CD4-positive, alpha-beta T cell (primary cell): ENCODE data around the gene LHX6. TPM values are rescaled to one million over a fixed set of nuclear protein-coding genes. Genes with fewer than 3 reads are reported as not detected.

Experiments used
- ATAC-seq: fragments of 200-7000 bp; cut with Tn5 transposase; one replicate; pipeline ENCODE4 v1.10.0; 2022; ENCODE audit warnings: mild to moderate bottlenecking; ENCODE audit not compliant: poor library complexity
- CTCF ChIA-PET: fragments of 350-600 bp; sonication (Branson Sonifier 250); formaldehyde crosslinking; loops from one replicate; lab custom pipeline; 2021; ENCODE audit warnings: antibody characterized with exemption, inconsistent platforms; lab: Charles Lee
- POLR2A ChIA-PET: fragments of 350-600 bp; sonication (Branson Sonifier 250); formaldehyde crosslinking; loops from one replicate; lab custom pipeline; 2021; ENCODE audit warnings: antibody characterized with exemption, inconsistent platforms; lab: Charles Lee
- DNase-seq, 14 experiments: peaks; one replicate each; pipeline ENCODE4 v3.0.0-alpha.2; 2013 to 2020; ENCODE audit warnings: mixed read lengths in 2 of 14
- H3K27ac ChIP-seq, 2 donors: one replicate each; pipeline versions ENCODE4 v1.5.1 to v1.7.0; 2013; ENCODE audit warnings: low read length in 2 of 2, low read depth in 1 of 2, mild to moderate bottlenecking in 1 of 2
- H3K27me3 ChIP-seq, 2 experiments: 1 replicate in 1 of 2; 2 replicates in 1 of 2; pipeline versions ENCODE4 v1.6.1 to v1.7.0; 2013; ENCODE audit warnings: low read length in 2 of 2, control low read depth in 1 of 2, mild to moderate bottlenecking in 1 of 2, moderate library complexity in 1 of 2; ENCODE audit not compliant: insufficient read depth in 2 of 2, control insufficient read depth in 1 of 2
- H3K36me3 ChIP-seq: one replicate; pipeline ENCODE4 v1.6.1; 2013; ENCODE audit warnings: low read length, control low read depth; ENCODE audit not compliant: insufficient read depth
- H3K4me1 ChIP-seq: one replicate; pipeline ENCODE4 v1.6.1; 2013; ENCODE audit warnings: low read length, control low read depth; ENCODE audit not compliant: insufficient read depth
- H3K4me3 ChIP-seq: one replicate; pipeline ENCODE4 v1.5.1; 2013; ENCODE audit warnings: mild to moderate bottlenecking, low read length, moderate library complexity
- H3K9me3 ChIP-seq, 2 experiments: 1 replicate in 1 of 2; 2 replicates in 1 of 2; pipeline versions ENCODE4 v1.6.1 to v1.7.0; 2013; ENCODE audit warnings: low read length in 2 of 2, mild to moderate bottlenecking in 2 of 2, control low read depth in 1 of 2, moderate library complexity in 1 of 2; ENCODE audit not compliant: control insufficient read depth in 1 of 2, insufficient read depth in 1 of 2
- H3K27ac Mint-ChIP-seq: one replicate; pipeline ENCODE4 v1.8.0; 2020; ENCODE audit warnings: mixed read lengths
- H3K27me3 Mint-ChIP-seq: one replicate; pipeline ENCODE4 v1.8.0; 2021; ENCODE audit warnings: mixed read lengths
- H3K36me3 Mint-ChIP-seq: one replicate; pipeline ENCODE4 v1.8.0; 2021; ENCODE audit warnings: low read depth, mixed read lengths
- H3K4me1 Mint-ChIP-seq: one replicate; pipeline ENCODE4 v1.8.0; 2021; ENCODE audit warnings: low read depth, mixed read lengths
- H3K4me3 Mint-ChIP-seq: one replicate; pipeline ENCODE4 v1.8.0; 2020; ENCODE audit warnings: mild to moderate bottlenecking, mixed read lengths
- H3K9me3 Mint-ChIP-seq: one replicate; pipeline ENCODE4 v1.8.0; 2020; ENCODE audit warnings: mixed read lengths
- CTCF ChIP-seq: fragments of 200-600 bp; IDR thresholded peaks from one replicate; pipeline ENCODE4 v1.8.0; 2022; ENCODE audit warnings: antibody characterized with exemption, mild to moderate bottlenecking
- intact Hi-C, 2 experiments: fragments of 100-400 bp; cut with DNase I in 1 of 2; cut with micrococcal nuclease in 1 of 2; formaldehyde crosslinking; loops; one replicate each; pipeline versions ENCODE4 v1.15.1 to v1.9.0; 2023 to 2025; cut with DNase I, micrococcal nuclease
- total RNA-seq, 174 experiments: library from RNA in 2 of 174; stranded (reverse) in 2 of 174; gene quantifications; one replicate each; pipeline ENCODE4 v1.2.3 and lab custom pipeline; 2021 to 2026

Gene LHX6
- total RNA-seq, 2 experiments from 2014 or later, result not detected

- POLR2A ChIA-PET, result interaction anchor here (0.6 kb wide), 1 partner anchor 938 kb away, joined by 4 read pairs; no protein-coding TSS in a partner anchor
- Histone ChIP-seq H3K27ac (no peak overlapping the region), H3K4me3 (no peak overlapping the region), H3K9me3 (no peaks in the 10 kb centered on the region), H3K36me3 (peaks cover 94% of the 10 kb centered on the region), H3K27me3 (no peaks in the 10 kb centered on the region), H3K4me1 (no peaks in the 10 kb centered on the region)
- H3K27me3 Mint-ChIP-seq, result no peaks in the 10 kb centered on the region
- no peaks in the 10 kb centered on the region for H3K9me3 Mint-ChIP-seq
- intact Hi-C loops, result no loop called here
- H3K4me1 Mint-ChIP-seq, result peaks cover 7% of the 10 kb centered on the region
- H3K36me3 Mint-ChIP-seq, result peaks cover 83% of the 10 kb centered on the region
- ATAC-seq, result no peak
- no peak overlapping the region for H3K4me3 Mint-ChIP-seq
- DNase-seq, result no peak
- H3K27ac Mint-ChIP-seq, result no peak overlapping the region
- TF ChIP-seq CTCF, result no peak
- CTCF ChIA-PET, result no interaction called here
These were observed 19.7 kb upstream of the LHX6 start for GRCh38 chr9:122248448-122248865.

- no peak for TF ChIP-seq CTCF
- no peak overlapping the region for H3K27ac Mint-ChIP-seq
These were observed 17.9 kb upstream of the LHX6 start for GRCh38 chr9:122246666-122247065.

GRCh38 chr9:122244349-122244748, 15.6 kb upstream of the LHX6 start:
- no peak overlapping the region for H3K4me3 ChIP-seq
- Mint-ChIP-seq H3K36me3 (peaks cover 84% of the 10 kb centered on the region), H3K27me3 (no peaks in the 10 kb centered on the region), H3K27ac (no peak overlapping the region), H3K4me1 (no peaks in the 10 kb centered on the region), H3K4me3 (no peak overlapping the region), H3K9me3 (no peaks in the 10 kb centered on the region)
- no peaks in the 10 kb centered on the region for H3K9me3 ChIP-seq
- POLR2A ChIA-PET, result no interaction called here
- intact Hi-C loops, result no loop called here
- H3K4me1 ChIP-seq, result no peaks in the 10 kb centered on the region
- CTCF ChIA-PET, result interaction anchor here (1.2 kb wide), 1 partner anchor 21 kb away, joined by 3 read pairs; no protein-coding TSS in a partner anchor
- peaks cover 93% of the 10 kb centered on the region for H3K36me3 ChIP-seq
- no peak for DNase-seq
- no peak overlapping the region for H3K27ac ChIP-seq
- no peak for ATAC-seq
- H3K27me3 ChIP-seq, result no peaks in the 10 kb centered on the region
- no peak for TF ChIP-seq CTCF

More at GRCh38 chr9:122246666-122247065, 17.9 kb upstream of the LHX6 start:
- ChIA-PET CTCF (no interaction called here), POLR2A (no interaction called here)
- Mint-ChIP-seq H3K36me3 (peaks cover 83% of the 10 kb centered on the region), H3K4me1 (no peaks in the 10 kb centered on the region), H3K4me3 (no peak overlapping the region), H3K27me3 (no peaks in the 10 kb centered on the region), H3K9me3 (no peaks in the 10 kb centered on the region)
- H3K27ac ChIP-seq, result no peak overlapping the region
- H3K4me1 ChIP-seq, result no peaks in the 10 kb centered on the region
- H3K9me3 ChIP-seq, result no peaks in the 10 kb centered on the region
- no peak overlapping the region for H3K4me3 ChIP-seq
- H3K27me3 ChIP-seq, result no peaks in the 10 kb centered on the region
- no peak for DNase-seq
- no peak for ATAC-seq
- intact Hi-C loops, result no loop called here
- H3K36me3 ChIP-seq, result peaks cover 93% of the 10 kb centered on the region
